ENCODE data around the gene CLMN.
"Not testable (repeated sequence)": the region's sequence is repeated elsewhere in the genome, so short reads cannot be mapped to it uniquely, and the experiment has no call there.

CLMN gene

DNA sequence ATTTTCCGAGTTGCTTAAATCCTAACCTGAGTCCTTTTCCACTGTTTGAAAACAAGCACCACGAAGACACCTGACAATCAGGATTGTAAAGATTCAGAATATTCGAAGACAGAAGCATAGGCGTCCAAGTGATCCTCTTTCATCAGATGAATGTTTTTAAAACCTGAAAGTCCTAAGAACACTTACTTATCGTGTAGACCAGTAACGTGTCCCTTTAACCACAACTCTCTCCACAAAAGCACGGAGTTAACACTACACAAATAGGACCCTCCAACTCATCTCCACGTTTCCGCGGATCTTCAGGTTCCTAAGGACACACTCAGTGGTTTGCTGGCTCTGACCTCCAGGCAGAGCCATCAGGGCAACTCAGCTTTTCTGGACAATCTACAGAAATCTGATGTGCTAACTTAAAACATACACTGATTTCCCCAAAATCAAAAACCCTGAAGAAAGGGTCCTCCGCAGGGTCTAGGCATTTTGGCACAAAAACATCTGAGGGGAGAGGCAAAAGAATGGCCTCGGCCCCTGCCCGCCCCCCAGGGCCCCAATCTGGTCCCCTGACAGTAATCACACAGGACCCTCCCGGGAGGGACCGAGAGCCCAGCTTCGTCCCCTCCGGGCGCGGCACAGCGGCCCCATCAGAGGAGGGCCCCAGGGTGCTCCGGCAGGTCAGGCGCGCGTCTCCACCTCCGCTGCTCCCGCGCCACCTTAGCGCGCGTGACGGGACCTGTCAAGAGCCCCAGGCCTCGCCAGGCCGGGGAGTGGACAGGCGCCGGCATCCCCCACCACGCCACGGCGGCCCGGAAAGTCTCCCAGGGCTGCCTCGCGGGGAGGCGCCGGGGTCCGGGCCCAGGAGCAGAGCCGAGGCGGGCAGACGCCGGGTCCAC is 163.3 kb downstream of the CLMN start:
- no peak for DNase-seq

DNA sequence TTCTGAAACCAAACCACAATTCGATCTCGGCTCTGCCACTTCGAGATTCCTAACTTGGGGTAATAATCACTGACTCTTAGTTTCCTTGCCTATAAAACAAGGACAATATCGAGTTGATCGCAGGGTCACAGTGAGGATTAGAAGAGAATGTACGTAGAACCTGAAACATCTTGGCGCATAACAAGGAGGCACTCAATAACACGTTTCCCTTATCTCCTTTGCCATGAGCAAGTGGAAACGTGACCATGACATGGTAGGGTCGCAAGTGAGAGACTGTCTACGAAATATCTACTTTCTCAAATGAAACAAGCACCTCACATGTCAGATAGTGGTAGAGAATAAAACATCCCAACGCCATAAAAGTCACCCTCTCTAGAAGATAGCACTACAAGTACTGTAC is 164.7 kb downstream of the CLMN start:
- DNase-seq = no peak

DNA sequence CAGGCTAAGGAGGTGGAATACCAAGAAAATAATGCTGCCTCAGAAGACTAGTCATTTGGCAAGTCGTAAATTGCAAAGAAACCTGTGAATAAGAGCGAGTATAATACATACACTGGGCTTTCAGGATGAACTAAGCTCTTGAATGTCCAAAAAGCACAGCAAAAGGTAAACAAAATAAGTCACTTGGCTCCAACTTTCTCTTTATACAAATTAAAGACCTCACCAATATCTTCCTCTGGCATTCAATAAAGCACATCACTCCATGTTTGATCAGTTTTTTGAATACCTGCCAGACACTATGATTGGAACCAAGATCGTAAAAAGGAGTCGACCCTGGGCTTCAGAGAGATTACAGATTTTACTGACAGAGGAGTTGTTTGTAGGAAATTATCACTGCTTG is 165.8 kb downstream of the CLMN start:
- no peak for DNase-seq

DNA sequence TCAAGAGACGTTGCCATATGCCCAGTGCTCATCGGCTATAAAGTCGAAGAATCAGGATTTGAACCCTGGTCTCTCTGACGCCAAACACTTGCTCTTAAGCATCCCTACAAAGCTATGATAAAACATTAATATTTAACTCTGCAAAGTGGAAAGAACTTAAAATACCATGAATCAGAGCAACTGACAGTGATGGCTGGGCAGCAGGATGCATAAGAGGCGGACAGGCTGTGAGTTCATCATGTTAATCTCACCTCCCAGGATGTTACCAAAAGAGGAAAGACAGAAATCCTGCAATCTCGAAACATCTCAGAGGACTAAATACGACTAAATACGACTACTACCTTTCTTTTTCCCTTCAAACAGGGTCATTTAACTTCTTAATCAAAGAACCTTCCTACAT is 168.1 kb downstream of the CLMN start:
- no peak for DNase-seq

DNA sequence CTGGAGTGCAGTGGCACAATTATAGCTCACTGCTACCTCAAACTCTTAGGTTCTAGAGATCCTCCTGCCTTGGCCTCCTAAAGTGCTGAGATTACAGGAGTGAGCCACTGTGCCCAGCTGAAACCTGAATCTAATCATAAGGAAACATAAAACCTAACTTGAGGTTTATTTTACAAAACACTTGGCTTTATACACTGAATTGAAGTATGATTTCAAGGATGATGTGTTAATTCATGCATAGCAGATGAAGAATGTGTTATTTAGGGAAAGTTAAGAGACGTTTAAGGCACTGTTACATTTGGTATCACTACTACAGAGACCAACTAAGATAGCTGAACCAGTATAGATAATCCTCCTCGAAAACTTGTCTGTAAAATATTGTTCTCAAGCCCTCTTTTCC is 168.8 kb downstream of the CLMN start:
- DNase-seq = no peak

DNA sequence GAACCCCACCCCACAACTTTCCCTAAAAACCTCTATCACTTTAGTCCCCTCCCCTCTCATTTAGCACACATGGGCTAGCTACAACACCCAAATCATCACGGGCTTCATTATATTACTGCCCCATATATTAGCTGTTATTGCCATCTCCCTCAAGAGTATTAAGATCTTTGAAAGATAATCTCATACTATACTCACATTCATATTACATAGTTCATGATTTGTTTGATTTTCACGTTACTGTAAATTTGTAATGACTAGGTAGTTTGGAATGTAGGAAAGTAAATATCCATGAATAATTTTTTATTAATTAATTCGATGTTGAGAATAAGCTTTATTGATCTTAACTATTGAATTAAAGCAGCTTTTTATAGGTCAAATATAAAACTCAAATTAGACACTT is 170.3 kb downstream of the CLMN start:
- no peak for DNase-seq

DNA sequence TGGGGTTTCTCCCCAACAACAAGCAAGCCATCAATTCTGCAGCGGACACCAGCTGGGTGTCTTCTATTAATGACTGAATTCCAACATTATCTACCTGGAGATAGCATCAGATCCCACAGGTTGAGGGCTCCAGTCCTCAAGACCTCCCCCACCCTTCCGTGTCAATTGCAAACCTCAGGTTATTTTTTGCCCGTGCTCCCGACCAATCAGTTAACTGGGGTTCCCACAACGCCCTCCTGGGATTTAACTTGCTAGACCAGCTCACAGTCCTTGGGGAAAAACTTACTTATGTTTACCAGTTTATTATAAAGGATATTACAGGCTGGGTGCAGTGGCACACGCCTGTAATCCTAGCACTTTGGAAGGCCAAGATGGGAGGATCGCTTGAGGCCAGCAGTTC is 172.1 kb downstream of the CLMN start:
- DNase-seq = no peak

DNA sequence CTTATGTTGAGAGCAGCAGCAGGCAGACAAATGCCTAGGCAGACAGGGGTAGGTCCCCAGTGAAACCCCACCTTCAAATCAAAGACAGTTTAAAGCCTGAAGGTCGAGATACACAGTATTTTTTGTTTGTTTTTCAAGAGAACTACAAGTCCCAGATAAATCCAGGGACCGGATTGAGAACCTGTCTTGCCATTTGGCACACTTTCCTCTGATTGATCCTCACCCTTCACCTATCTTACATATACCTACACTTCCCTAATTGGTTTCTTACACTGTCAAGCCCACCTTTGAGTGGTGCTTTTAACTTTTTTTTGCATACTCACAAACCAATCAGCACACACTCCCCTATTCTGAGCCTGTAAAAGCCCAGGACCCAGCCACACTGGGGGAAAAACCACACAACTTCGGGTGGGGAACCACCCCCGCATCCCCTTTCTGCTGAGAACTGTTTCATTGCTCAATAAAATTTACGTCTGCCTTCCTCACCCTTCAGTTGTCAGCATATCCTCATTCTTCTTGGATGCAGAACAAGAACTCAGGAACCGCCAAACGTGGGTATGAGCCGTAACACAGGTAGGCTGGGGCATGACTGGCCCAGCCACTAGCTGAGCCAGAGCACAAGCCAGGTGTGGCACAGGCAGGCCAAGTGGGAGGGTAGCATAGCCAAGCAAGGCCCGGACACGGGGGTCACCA is 173.5 kb downstream of the CLMN start:
- no peak for DNase-seq

DNA sequence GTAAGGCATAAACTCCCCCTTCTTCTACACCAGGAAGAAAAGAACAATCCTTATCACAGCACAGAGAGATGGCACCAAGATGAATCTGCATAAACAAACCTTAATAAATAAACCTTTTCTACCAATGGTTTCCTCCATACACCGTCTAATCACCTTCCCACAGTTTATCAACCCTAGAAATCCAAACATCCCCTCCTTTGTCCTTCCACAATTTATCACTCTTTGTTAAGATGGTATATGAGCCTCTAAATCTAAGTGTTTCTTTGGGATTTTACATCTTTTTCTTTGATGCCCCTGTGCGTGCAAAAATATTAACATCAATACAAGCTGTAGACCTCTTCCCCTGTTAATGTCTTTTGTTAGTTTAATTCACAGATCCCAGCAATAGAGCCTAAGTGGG is 174.9 kb downstream of the CLMN start:
- DNase-seq = no peak

DNA sequence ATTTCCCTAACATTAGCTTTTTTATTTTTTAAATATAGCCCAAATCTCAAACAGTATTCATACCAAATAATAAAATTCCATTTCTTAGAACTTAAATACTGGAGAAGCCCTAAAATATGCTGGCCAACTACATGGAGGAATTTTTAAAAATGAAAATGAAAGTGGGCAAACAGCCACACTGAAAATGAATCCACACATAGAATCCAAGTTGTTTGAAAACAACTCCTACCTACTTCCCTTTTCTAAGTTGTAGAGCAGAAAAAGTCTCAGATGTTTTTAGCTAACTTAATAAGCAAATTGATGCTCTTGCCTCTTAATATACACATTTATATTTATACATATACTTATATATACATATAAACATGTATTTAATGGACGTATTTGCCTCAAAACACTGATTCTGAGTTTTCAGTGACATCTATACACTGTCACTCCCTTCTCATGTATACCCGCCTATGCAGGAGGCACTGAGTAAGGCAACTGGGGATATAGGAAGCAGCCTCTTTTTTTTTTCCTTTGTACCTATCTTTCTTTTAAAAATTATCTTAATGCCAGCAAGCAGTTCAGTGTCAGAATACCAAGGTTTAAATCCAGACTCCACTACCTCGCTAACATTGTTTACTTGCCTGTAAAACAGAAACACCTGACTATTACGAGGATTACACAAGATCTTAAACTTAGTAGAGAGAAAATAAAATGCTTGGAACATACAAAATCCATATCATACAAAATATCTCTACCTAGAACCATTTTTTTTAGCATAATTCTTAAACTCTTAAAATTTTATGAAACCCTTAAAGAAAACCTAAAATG is 175.7 kb downstream of the CLMN start:
- DNase-seq = no peak

DNA sequence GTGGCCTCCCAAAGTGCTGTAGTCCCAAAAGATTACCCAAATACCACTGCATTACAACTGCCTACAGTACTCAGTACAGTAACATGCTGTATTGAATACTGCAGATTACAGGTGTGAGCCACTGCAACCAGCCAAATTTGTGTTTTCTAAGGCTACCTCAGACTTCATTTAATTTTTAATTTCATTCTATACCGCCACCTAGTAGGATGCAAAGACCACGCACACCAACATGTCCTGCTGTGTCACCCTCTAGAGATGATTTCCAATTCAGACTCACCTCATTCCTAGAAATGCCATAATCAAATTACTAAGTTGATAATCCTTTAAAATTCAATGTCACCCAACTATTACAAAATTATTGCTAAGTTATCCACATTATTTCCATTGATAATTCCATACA is 177.5 kb downstream of the CLMN start:
- DNase-seq = no peak

DNA sequence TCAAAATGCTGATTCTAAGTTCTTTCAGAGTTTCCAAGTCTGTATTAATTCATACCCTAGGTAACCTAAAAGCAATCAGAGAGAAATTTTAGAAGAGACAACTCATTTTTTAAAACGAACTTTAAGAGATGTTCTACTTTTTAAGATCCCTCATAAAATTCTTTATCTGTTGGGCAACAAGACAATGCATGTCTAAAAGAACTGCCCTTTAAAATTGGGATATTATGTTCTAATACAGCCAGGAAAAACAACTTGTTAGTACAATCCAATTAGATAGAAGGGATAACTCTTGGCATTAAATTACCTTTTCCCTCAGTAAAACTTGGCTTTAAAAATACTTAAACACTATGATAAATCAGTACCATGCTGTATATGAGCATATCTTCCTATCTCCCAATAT is 178.0 kb downstream of the CLMN start:
- no peak for DNase-seq

DNA sequence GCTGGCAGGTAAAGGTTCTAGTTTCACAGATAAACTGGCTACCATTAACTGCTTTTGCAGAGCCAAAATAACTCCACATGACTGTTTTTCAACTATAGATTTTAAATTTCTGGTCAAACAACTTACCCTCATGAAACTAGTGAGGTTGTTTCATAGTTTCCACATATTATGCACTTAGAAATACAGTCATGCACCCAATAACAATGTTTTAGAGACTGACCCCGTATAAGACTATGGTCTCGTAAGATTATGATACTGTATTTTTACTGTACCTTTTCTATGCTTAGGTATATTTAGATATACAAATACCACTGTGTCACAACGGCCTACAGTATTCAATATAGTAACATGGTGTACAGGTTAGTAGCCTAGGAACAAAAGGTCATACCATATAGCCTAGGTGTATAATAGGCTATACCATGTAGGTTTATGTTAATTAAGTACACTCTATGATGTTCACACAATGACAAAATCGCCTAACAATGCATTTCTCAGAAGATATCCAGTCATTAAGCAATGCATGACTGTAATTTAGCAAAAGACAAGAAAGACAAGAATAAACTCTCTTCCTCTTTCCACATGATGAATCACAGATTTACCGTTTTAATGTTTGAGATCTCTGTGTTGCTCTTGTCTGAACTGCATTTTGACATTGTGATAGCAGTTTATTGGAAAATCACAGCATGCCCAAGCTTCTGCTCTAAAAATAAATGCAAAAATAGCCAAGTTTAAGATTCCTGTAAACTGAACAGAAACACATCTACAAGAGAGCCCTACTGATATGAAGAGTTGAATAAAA is 179.4 kb downstream of the CLMN start:
- DNase-seq = no peak

DNA sequence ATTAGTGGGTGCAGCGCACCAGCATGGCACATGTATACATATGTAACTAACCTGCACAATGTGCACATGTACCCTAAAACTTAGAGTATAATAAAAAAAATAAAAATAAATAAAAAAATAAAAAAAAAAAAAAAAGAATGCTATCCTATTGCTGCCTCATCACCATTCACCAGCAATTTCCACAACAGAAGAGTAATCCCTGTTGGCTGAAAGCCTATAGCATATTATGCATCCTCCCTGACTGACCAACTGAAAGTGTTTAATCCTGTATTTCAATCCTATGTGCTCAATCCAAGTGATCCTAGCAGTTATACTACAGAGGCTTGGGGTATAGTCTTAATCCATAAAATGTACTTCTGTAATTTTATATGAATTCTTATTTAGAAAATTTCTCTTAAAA is 180.8 kb downstream of the CLMN start:
- DNase-seq = no peak

DNA sequence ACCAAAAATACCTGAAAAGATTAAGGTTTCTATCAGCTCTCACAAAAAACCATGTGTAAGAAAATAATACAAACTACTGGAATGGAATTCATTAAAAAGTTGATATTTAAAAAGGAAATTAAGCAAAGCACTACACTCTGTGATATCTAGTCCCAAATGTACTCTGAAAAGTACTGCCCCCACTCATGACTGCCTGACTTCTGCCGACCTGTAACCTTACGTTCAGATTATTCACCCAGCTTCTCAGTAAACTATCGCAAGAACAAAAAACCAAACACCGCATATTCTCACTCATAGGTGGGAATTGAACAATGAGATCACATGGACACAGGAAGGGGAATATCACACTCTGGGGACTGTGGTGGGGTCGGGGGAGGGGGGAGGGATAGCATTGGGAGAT is 181.3 kb downstream of the CLMN start:
- not testable (repeated sequence) for DNase-seq

DNA sequence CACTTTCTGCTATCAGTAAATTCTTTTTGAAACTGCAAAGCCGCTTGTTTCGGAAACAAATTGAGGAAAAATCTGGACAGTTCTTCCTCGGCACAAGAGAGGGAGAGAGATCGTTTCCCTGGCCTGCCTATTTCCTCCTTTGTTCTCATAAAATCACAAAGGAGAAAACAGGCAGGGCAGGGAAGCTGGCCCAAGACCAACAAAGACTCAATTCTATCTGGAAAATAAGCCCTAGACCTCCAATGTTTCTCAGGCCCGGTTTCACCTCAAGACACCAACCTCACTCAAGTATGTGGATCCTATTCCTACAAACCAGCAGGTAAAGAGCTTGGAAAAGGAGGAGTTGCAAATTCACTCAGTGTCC is 181.9 kb downstream of the CLMN start:
- DNase-seq = no peak

DNA sequence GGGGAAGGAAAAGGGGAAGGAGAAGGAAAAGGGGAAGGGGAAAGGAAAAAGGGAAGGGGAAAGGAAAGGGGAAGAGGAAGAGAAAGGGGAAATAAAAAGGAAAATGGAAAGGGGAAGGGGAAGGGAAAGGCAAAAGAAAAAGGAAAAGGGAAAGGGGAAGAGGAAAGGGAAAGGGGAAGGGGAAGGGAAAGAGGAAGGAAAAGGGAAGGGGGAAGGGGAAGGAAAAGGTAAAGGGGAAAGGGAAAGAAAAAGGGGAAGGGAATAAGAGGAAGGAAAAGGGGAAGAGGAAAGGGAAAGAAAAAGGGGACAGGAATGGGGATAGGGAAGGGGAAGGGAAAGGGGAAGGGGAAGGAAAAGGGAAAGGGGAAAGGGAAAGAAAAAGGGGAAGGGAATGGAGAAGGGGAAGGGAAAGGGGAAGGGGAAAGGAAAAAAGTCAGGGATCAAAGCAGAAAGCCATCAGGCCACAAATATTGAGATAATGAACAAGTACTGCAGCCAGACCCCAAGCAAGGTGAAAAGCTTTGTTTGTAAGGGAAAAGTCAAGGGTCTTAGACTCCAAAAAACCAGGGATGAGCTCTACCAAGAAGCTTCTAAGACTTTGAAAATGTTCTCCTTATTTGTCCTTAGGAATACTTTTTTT is 182.4 kb downstream of the CLMN start:
- DNase-seq = no peak

DNA sequence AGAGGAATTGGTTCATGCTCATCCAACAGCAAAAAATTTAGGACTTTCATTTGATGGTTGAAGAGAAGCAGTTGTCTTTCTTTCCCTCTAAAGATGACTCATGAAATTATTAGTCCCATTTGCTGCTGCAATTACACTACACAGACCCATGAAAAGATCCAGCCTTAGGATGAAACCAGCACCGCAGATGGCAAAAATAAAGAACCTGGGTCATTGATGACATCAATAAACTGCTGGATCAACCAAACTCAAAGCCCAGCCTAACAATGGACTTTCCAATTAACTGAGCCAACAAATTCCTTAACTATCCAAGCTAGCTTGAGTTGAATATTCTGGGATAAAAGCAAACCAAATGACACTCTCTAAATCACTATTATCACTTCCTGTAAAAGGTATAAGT is 183.1 kb downstream of the CLMN start:
- no peak for DNase-seq

DNA sequence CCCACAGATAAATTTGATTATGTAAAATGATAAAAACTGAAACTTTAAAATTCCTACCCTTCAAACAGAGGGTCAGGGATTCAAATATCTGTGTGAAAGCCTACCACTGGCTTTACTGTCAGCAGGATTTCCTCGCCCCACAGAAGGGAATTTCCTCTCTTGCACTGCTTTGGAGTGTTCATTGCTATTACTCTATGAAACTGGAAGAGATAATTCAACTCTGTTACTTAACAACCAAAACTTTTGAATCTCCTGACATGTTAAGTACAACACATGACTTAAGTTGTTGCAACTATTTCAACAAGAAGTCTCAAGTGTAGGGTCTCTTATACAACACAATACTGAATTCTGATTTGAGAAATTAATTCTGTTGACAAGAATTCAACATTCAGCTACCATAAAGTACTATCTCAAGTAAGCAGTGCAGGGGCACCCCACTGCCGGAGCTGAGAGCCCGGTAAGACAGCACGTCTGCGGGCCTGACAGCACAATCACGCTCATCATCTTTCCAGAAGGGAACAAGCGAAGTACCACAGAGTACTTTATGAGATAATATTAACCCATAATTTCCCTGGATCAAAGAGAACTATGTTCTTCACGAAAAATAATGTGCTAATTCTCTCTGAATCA is 185.3 kb downstream of the CLMN start:
- no peak for DNase-seq

DNA sequence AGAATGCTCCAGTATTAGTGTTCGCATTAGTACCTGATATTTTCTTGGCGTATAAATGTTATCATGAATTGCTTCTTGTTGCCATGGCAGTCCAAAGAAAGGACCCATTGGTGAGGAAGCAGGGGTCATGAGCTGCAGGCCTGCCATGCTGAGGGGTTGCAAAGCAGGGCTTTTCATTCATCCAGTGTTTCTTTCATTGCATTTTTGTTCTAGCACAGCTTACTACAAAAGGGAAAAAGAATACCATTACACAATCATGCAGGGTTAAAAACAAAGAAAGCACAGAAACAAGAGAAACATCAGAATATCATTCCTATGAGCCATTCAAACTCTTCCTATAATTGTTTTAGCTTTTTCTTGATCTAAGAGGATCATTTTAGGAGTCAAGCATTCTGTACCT is 186.4 kb downstream of the CLMN start:
- DNase-seq = no peak

DNA sequence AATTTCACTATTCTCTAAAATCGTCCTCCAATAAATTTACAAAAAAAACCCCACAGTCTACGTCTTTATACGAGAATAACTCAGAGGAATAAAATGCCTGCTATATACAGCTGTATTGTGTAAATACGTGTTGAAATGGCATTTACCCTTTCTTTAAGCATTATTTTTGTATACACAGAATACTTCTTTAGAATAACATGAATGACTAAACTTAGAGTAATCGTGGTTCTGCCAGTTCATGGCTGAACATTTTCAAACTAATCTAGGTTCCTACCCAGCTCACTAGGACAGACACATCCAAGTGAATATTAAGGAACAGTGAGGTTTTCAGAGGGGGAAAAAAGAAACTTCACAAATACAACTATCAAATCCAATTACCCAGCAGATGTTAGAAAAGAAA is 186.9 kb downstream of the CLMN start:
- no peak for DNase-seq
